Gastrocnemius medialis (tissue), 4 donors: ENCODE measurements around the gene RERE.

Experiments
- CTCF ChIP-seq, 5 experiments: fragments of 450-650 bp in 3 of 5; fragments of 200-600 bp in 2 of 5; sonication (generic) in 2 of 5; IDR thresholded peaks in 4 of 5; conservative IDR thresholded peaks in 1 of 5; 1 replicate in 4 of 5; 2 replicates in 1 of 5; pipeline ENCODE4 v1.5.1; 2016 to 2019; ENCODE audit warnings: antibody characterized with exemption in 5 of 5, mild to moderate bottlenecking in 3 of 5, moderate library complexity in 3 of 5
- POLR2A ChIP-seq, 2 donors: fragments of 450-650 bp; IDR thresholded peaks; one replicate each; pipeline ENCODE4 v1.6.1; 2017; ENCODE audit warnings: antibody characterized with exemption in 2 of 2, mild to moderate bottlenecking in 2 of 2, moderate library complexity in 2 of 2

DNA sequence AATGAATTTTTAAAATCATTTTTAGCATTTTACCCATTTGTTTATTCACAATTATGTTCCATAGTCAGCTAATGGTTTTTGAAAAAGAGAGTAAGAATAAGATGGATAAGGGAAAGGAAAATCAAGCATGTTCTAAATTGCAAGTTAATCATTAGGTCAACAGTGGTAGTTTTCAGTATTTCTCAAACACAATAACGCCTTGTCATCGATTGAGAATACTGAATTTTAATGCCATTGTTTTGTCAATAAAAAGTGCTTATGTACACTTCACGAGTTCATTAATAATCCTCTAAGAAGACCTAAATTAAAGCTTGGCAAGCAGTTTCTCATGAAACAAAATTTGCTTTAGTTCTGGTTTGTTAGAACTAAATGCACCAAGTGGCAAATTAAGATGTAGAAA lies 100.3 kb downstream of the RERE start:
- TF ChIP-seq CTCF (IDR thresholded peaks at IDR 0.05 in 4 of 5, conservative IDR thresholded peaks at IDR 0.05 in 1 of 5) (no peak), POLR2A (IDR thresholded peaks at IDR 0.05) (no peak)
